Osteocyte (in vitro differentiated cells): Measurements from ENCODE around the gene HOXB3. TPM values are rescaled to one million over a fixed set of nuclear protein-coding genes. Genes with fewer than 3 reads are reported as not detected.

Experiments used
- DNase-seq: peaks from one replicate; pipeline ENCODE4 v3.0.0; 2021; ENCODE audit warnings: mixed read lengths; ENCODE audit not compliant: unreplicated experiment; ENCODE audit errors: extremely low spot score
- H3K27ac Mint-ChIP-seq: one replicate; pipeline ENCODE4 v1.8.0; 2021; ENCODE audit warnings: mild to moderate bottlenecking, mixed read lengths; ENCODE audit not compliant: unreplicated experiment
- H3K27me3 Mint-ChIP-seq: one replicate; pipeline ENCODE4 v1.8.0; 2021; ENCODE audit warnings: mixed read lengths; ENCODE audit not compliant: unreplicated experiment
- H3K36me3 Mint-ChIP-seq: one replicate; pipeline ENCODE4 v1.8.0; 2021; ENCODE audit warnings: mixed read lengths; ENCODE audit not compliant: unreplicated experiment
- H3K4me1 Mint-ChIP-seq: one replicate; pipeline ENCODE4 v1.8.0; 2021; ENCODE audit warnings: mixed read lengths; ENCODE audit not compliant: unreplicated experiment
- H3K4me3 Mint-ChIP-seq: one replicate; pipeline ENCODE4 v1.8.0; 2021; ENCODE audit warnings: mild to moderate bottlenecking, moderate library complexity, mixed read lengths; ENCODE audit not compliant: unreplicated experiment
- H3K9me3 Mint-ChIP-seq: one replicate; pipeline ENCODE4 v1.8.0; 2021; ENCODE audit warnings: mixed read lengths; ENCODE audit not compliant: unreplicated experiment
- CTCF ChIP-seq: fragments of 200-600 bp; sonication (generic); IDR thresholded peaks from 2 replicates; pipeline ENCODE4 v1.5.0; 2021; ENCODE audit warnings: antibody characterized with exemption, mild to moderate bottlenecking, moderate library complexity
- total RNA-seq: library from RNA; stranded (reverse); gene quantifications from 2 replicates; pipeline ENCODE4 v1.2.1, GENCODE V29; 2021

HOXB3 gene
- total RNA-seq, 1 donor from 2014 or later, result 0.46 TPM

GRCh38 chr17:48566717-48567116, 23.3 kb downstream of the HOXB3 start:
- peaks cover 34% of the 10 kb centered on the region for H3K27me3 Mint-ChIP-seq
- H3K4me3 Mint-ChIP-seq, result no peak overlapping the region

DNA sequence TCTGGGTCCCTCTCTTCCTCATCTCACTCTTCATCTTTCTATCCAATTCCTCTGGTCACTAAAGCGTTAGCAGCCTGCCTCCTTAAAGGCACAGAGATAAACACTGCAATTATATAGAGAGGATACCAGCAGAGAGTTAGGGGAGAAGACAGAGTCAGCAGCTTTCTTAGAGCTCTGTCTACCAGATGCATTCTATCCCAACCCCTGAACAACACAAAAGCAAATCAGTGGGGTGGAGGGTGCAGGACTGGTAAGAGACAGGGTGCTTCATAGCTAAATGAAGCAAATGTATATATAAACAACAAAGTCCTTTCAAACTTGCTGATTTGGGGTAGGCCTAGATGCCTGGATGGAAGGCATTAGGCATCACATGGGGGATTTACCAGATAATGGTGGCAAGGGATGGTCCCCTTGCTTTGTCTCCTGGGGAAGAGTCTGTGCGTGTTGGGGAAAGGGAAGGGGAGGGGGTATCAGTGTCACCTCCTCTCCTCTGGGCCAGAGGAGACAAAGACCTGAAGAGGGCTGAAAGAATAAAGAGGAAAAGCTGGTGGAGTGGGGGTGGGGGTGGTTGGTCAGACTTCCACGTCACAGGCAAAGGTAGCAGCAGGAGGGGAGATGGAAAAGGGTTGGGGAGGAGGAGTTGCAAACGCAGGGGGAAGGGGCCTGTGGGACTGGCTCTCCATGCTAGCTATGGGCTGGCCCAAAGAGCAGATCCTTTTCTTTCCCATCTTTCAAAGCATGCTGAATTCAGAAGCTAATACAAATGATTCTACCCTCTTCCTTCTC, 23.9 kb downstream of the HOXB3 start:
- DNase-seq, result no peak
- H3K9me3 Mint-ChIP-seq, result no peaks in the 10 kb centered on the region
- H3K27ac Mint-ChIP-seq, result no peak overlapping the region
- TF ChIP-seq CTCF, result no peak
- no peaks in the 10 kb centered on the region for H3K4me1 Mint-ChIP-seq
- peaks cover 34% of the 10 kb centered on the region for H3K27me3 Mint-ChIP-seq
- no peaks in the 10 kb centered on the region for H3K36me3 Mint-ChIP-seq
- H3K4me3 Mint-ChIP-seq, result no peak overlapping the region

More at GRCh38 chr17:48566717-48567116, 23.3 kb downstream of the HOXB3 start:
- no peak for TF ChIP-seq CTCF
- H3K36me3 Mint-ChIP-seq, result no peaks in the 10 kb centered on the region
- no peak for DNase-seq
- H3K4me1 Mint-ChIP-seq, result no peaks in the 10 kb centered on the region
- H3K27ac Mint-ChIP-seq, result no peak overlapping the region
- H3K9me3 Mint-ChIP-seq, result no peaks in the 10 kb centered on the region

DNA sequence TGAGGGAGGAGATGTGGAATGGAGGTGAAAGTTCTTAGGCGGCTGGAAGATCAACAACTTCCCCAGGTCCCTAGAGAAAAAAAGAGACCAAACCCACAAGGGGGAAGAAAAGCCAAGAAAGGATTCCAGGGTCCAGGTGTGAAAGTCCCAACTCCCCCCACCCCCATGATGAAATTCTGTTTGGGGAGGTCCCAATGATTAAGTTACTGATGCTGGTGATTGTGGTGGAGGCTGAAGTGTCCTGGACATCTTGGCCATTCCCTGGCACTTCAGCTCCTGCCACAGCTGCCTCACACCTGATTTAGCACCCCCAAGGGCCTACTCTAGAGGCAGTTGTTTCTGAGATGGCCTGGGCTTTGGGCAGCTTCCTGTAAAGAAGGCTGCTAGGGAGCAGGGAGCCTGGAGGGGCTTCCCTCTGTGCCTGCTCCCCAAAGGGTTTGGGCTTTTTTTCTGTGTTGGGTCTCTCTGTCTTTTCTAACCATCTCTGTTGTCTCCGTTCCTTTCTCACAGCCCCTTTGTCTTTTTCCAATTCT, 25.0 kb downstream of the HOXB3 start:
- H3K4me3 Mint-ChIP-seq, result no peak overlapping the region
- DNase-seq, result no peak
- H3K9me3 Mint-ChIP-seq, result no peaks in the 10 kb centered on the region
- no peaks in the 10 kb centered on the region for H3K36me3 Mint-ChIP-seq
- H3K27ac Mint-ChIP-seq, result no peak overlapping the region
- H3K4me1 Mint-ChIP-seq, result no peaks in the 10 kb centered on the region
- H3K27me3 Mint-ChIP-seq, result peaks cover 36% of the 10 kb centered on the region
- TF ChIP-seq CTCF, result no peak

DNA sequence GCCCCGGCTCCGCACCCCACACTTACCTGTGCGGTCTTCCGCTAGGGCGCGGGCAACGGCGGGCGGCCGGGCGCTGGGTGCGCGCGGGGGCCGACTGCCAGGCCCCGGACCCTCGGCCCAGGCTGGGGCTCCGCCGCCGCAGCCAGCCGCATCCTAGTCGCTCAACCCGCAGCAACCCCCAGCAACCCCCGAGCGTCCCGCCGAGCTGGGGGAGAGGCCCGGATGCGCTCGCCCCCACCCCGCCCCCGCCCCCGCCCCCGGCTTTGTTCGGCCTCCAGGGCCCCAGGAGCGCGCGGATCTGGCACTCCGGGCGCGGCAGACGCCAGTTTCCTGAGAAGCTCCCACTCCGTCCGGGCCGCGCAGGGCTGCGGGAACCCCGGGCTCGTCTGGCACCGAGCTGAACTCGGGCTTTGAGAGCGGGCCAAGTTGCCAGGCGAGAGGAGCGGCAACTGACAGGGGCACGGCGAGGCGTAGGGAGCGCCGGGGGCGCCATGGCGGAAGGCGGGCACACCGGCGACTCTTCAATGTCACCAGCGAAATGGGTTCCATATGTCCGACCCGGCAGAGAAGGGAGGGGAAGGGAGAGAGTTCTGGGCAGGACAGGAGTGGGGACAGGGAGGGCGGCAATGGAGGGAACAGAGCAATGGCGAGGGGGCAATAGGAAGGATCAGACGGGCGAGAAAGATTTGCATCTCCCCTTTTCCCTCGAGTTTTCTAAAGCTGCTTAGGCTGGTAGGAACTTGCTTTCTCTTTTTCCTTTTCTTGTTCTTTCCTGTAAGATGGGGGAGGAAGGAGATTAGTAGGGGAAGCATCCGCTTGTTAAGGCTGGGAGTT, 25.6 kb downstream of the HOXB3 start:
- H3K27me3 Mint-ChIP-seq, result peaks cover 43% of the 10 kb centered on the region
- no peak overlapping the region for H3K27ac Mint-ChIP-seq

More for the DNA sequence above, 25.6 kb downstream of the HOXB3 start:
- H3K4me1 Mint-ChIP-seq, result no peaks in the 10 kb centered on the region
- no peaks in the 10 kb centered on the region for H3K36me3 Mint-ChIP-seq
- no peak overlapping the region for H3K4me3 Mint-ChIP-seq
- TF ChIP-seq CTCF, result no peak
- no peak for DNase-seq
- no peaks in the 10 kb centered on the region for H3K9me3 Mint-ChIP-seq
